NT2/D1 (cell line): ENCODE results near the gene NLGN1.

ENCODE experiments used
- SUZ12 ChIP-seq: IDR thresholded peaks from 2 replicates; pipeline ENCODE4 v1.6.1; 2011; ENCODE audit not compliant: insufficient read length, insufficient read depth; ENCODE audit errors: extremely low read depth
- YY1 ChIP-seq: IDR thresholded peaks from 2 replicates; pipeline ENCODE4 v1.6.1; 2011; ENCODE audit not compliant: insufficient read length, insufficient read depth

DNA sequence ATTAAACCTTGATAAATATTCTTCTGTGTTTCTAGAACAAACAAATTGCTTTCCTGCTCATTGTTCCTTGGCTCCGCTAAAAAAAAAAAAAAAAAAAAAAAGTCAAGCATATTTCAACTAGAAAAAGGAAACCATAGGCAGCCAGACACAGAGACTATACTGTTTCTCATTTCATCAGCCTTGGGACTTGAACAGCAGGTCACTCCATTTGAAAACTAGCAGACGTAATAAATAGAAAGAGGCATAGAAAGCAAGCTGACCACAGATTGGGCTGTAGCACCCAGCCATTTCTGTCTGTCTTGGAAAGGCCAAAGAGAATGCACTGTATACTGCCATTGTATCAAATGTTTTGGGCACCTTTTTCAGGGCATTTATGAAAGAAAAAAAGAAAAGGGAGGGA lies 697.1 kb downstream of the NLGN1 start:
- TF ChIP-seq SUZ12 (no peak), YY1 (no peak)
